ENCODE data around the gene BDKRB2. TPM values are rescaled to one million over a fixed set of nuclear protein-coding genes. Genes with fewer than 3 reads are reported as not detected.
A peak's percentile ranks its signal among the peaks of the same experiment; 100 is the strongest.

BDKRB2 gene
- polyA plus RNA-seq (not detected in 2 replicates), polyA minus RNA-seq (not detected in 2 replicates)

- Histone ChIP-seq H3K4me3 (ENCODE audit: low read length) (peak within 1 kb of the TSS; percentile 47), H4K20me1 (ENCODE audit: insufficient read depth) (no peaks in the 10 kb centered on the region), H3K9me2 (ENCODE audit: insufficient read depth, low read length) (no peaks in the 10 kb centered on the region), H3K79me2 (replicated peaks; ENCODE audit: insufficient read depth, low read length) (no peaks in the 10 kb centered on the region), H3K4me2 (ENCODE audit: low read length) (no peak within 1 kb of the TSS), H2AFZ (ENCODE audit: low read depth, low read length) (no peak within 1 kb of the TSS), H3K36me3 (ENCODE audit: insufficient read depth, low read length) (no peaks in the 10 kb centered on the region), H3K27ac (ENCODE audit: low read length) (no peak within 1 kb of the TSS), H3K9me3 (ENCODE audit: low read length) (no peaks in the 10 kb centered on the region), H3K27me3 (ENCODE audit: insufficient read depth, low read depth, low read length) (peaks cover 5% of the 10 kb centered on the region), H3K9ac (ENCODE audit: low read length) (no peak within 1 kb of the TSS), H3F3A (ENCODE audit: insufficient read depth, low read length, poor library complexity, severe bottlenecking) (no peaks in the 10 kb centered on the region)
- no peak for TF ChIP-seq TAF1 (IDR thresholded peaks at IDR 0.05; ENCODE audit: low read depth)
Observed at GRCh38 chr14:96204151-96205058, at the start of gene BDKRB2. Gene BDKRB2, plus strand, starts transcription at chr14:96204839. Its CDS starts 32,269 bp downstream, at chr14:96237108.

- Histone ChIP-seq H3K4me2 (ENCODE audit: low read length) (no peak overlapping the region), H3K79me2 (replicated peaks; ENCODE audit: insufficient read depth, low read length) (no peaks in the 10 kb centered on the region), H3K36me3 (ENCODE audit: insufficient read depth, low read length) (no peaks in the 10 kb centered on the region), H3K9me2 (ENCODE audit: insufficient read depth, low read length) (no peaks in the 10 kb centered on the region), H3K9ac (ENCODE audit: low read length) (no peak overlapping the region), H3F3A (ENCODE audit: insufficient read depth, low read length, poor library complexity, severe bottlenecking) (no peaks in the 10 kb centered on the region), H4K20me1 (ENCODE audit: insufficient read depth) (no peaks in the 10 kb centered on the region), H3K27me3 (ENCODE audit: insufficient read depth, low read depth, low read length) (no peaks in the 10 kb centered on the region), H3K27ac (ENCODE audit: low read length) (no peak overlapping the region), H3K9me3 (ENCODE audit: low read length) (no peaks in the 10 kb centered on the region), H2AFZ (ENCODE audit: low read depth, low read length) (no peak overlapping the region), H3K4me3 (ENCODE audit: low read length) (no peak overlapping the region)
- TF ChIP-seq EZH2 (IDR thresholded peaks at IDR 0.05; ENCODE audit: borderline replicate concordance, insufficient read depth, low read length, poor library complexity, severe bottlenecking) (no peak), CTCF (IDR thresholded peaks at IDR 0.05; ENCODE audit: poor library complexity, severe bottlenecking) (no peak), MXI1 (conservative IDR thresholded peaks at IDR 0.05; ENCODE audit: poor library complexity, severe bottlenecking) (no peak), SMC3 (conservative IDR thresholded peaks at IDR 0.05; ENCODE audit: poor library complexity) (no peak), TAF1 (IDR thresholded peaks at IDR 0.05; ENCODE audit: low read depth) (no peak), EP300 (conservative IDR thresholded peaks at IDR 0.05; ENCODE audit: poor library complexity, severe bottlenecking) (no peak), REST (IDR thresholded peaks at IDR 0.05; ENCODE audit: borderline replicate concordance) (no peak), RAD21 (conservative IDR thresholded peaks at IDR 0.05) (no peak), POLR2AphosphoS5 (IDR thresholded peaks at IDR 0.05) (no peak)
Observed at GRCh38 chr14:96154900-96155299, 49.7 kb upstream of the BDKRB2 start.
